Measurements from ENCODE around the gene INAFM2.

INAFM2 gene

DNA sequence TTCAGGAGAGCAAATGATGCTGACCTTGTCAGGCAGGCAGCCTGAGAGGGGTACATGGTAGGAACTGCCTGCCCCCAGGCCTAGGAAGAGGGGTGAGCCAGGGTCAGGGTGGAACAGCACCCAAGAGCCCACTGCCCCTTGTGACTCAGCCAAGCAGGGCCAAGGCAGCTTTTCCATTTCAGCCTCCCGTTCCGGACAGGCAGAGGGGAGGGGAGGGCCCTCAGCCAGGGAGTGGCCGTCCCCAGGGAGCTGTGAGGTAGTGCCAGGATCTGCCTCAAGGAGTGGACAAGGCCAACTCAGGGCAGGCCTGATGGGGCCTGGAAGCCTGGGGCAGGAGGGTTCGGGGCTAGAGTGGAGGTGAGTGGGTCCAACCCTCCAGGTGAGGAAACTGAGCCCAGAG, 35.5 kb upstream of the INAFM2 start:
- no peak for DNase-seq

DNA sequence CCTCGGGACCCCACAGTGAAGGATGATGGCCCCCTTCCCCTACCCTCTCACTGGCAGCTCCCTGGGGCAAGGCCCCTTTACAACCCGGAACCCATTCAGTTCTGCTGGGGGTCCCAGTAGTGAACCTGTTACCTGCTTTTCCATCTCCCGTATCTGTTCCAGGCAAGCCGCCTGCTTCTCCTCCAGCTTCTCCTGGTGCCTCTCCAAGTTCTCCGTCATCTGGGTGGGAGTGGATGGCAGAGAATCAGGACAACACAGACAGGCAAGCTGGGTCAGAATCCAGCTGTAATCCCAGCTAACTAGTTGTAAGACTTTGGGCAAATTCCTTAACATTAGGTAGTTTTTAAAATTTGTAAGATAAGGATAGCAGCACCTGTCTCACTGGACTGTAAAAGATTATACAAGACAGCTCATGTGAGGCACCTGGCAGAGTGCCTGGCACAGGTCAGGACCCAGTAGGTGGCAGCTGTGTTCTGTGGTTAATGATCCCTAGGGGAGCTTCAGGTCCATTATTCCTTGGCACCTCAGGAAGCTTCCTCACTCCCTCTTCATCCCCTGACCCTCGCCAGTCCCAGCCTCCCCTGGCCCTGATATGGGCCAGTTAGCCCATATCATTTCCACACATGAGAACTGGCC, 34.2 kb upstream of the INAFM2 start:
- DNase-seq, result no peak

DNA sequence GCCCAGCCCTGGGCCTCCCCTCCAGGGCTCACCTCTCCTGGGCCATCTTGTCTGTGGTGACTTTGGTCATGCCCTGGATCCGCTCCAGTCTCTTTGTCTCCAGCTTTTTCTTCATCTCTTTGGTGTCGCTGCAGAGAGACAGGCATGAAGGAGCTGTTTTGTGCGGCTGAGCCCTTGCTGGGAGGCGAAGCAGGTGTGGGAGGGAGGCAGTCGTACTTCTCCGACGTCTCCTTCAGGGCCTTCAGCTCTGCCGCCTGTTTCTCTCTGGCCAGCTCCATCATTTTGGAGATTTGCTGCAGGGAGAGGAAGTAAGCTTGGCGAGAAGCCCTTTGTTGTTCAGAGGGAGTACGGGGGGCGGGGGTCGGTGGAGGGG, 33.0 kb upstream of the INAFM2 start:
- DNase-seq, result no peak

DNA sequence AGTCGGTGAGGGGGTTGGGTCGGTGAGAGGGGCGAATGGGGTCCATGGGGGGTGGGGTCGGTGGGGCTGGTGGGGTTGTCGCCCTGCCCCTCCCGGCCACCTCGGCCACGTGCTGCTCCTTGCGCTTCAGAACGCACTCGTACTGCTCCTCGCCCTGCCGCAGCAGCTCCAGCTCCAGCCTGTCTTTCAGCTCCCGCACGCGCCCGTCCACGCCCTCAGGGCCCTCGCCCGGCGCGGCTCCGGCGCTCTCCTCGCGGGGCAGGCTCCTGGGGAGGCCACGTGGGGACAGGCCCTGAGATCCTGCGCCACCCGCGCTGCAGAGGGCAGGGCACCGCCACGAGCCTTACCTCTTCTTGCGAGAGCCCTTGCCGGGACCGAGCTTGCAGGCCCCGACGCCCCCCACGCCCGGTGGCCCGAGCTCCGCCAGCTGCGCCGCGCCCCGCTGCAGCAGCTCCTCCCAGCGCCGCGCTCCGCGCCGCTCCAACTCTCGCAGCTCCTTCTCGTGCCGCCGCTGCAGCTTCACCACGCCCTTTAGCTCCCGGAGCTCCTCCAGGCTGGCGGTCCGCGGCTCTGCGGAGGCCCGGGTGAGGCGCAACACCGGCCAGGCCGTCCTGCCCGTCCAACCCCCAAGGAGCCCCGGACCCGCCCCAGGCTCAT, 32.4 kb upstream of the INAFM2 start:
- no peak for DNase-seq

DNA sequence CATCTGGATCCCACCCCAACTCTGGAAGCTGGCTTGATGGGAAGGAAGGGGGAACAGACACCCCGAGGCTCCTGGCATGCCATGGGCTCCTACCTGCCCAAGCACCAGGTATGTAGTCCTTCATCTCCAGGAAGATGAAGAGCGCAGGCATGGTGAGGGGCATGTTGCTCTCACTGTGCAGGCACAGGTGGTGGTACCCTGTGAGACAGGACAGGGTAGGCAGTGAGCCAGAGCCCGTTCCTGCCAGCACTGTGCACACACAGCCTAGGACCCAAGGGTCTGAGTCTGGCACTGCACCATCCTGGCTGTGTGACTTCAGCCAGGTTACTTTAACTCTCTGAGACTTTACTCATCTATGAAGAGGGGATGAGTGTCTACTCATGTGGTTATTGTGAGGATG, 31.2 kb upstream of the INAFM2 start:
- no peak for DNase-seq

DNA sequence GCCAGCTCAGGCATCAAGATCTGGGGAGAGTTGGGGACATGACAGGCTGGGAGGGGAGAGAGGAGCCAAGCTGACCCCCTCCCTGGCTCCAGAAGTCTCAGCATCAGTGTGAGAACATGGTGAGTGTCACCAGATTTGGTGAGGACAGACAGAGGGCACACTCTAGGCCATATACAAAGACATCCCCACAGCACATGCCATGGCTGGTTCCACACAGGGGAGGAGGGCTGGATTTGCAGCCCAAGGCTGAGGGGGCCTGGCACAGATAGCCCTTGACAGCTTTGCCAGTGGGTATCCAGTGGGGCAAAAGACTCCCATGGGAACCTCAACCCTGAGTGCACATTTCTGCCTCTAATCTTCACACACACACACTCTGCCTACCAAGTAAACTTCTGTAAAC, 30.5 kb upstream of the INAFM2 start:
- no peak for DNase-seq

DNA sequence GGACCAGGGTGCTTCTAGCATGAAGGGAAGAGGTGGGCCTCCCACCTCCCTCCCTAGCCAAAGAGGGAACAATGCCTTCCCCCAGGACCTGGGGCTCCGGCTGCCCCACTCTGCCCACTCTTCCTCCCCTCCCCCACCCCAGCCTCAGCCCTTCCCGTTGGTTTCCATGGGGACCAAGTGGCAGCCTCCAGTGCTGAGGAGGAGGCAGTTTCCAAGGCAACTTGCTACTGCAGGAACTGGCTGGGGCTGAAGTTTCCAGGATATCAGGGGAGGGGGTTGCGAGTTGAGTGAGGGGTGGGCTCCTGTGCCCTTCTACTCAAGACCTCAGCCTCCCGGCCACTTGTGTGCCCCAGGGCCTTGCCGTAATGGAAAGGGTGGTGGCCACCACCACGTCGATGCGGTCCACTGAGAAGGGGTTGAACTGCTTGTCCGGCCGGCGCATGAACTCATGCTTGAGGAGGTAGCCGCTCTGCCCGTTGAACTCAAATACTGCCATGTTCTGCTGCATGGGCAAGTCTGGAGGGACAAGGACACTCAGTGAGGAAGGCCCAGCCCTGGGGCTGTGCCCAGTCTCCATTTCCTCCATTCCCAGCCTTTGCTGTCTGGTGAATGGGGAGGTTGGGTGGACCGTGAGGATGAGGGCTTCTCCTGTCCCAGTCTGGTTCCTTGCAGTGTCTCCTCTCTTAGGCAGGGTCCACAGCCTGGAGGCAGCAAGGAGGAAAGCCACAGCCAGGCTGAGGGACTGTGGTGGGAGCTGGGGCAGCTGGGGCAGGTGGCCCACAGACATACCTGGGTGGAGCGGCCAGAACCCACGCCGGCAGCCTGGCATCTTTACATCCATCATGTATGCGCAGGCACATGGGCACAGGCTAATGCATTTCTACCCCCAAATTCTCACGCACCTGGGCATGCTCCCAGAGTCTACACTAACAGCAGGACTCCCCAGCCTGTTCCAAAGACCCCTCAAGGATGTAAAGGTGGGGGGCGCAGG, 29.3 kb upstream of the INAFM2 start:
- peak in 2 of 4 experiments; percentile 15 to 52 for DNase-seq

DNA sequence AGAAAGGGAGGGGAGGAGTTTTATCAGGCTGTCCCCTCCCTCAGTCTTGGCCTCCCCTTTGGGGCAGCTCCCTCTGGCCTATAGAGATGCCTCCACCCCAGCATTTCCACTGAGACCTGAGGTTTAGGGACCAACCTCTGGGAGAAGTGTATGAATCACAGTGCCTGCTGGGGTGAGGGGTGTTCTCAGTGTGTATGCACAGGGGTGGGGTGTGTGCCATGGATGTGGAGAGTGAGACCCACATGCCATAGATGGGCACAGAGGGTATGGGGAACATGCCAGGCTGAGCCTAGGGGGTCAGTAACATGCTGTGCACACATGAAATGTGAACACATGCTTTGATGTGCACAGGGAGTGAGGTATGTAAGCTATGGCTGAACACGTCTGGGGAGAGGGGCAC, 28.2 kb upstream of the INAFM2 start:
- DNase-seq, result no peak

DNA sequence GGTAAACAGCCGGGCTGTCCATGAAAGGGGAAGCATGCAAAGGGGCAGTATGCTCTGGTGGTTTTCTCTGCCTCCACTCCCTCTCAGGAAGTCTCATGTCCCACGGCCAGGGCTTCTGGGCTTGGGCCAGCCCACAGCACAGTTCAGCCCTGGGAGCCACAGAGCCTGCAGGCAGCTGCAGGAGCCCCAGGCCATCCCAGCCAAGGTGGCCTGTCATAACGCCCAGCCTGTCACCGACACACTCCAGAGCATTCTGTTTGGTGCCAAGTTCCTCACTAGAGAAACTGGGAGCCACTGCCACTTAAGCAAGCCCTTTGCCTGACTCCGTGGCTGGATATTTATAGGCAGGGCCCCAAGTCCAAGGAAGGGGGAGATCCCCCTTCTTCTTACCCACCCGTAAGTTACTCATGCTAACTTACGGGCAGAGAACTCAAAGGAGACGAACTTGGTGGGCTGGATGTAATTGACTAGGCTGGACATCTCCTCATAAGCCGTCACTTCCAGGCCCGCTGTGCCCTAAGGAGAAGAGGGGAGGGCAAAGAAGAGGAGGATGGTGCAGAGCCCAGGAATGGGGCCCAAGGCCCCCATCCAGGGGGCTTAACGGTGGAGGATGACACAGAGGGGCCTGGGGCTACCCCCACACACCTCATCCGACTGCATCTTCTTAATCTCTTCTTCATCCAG, 27.5 kb upstream of the INAFM2 start:
- DNase-seq, result no peak

DNA sequence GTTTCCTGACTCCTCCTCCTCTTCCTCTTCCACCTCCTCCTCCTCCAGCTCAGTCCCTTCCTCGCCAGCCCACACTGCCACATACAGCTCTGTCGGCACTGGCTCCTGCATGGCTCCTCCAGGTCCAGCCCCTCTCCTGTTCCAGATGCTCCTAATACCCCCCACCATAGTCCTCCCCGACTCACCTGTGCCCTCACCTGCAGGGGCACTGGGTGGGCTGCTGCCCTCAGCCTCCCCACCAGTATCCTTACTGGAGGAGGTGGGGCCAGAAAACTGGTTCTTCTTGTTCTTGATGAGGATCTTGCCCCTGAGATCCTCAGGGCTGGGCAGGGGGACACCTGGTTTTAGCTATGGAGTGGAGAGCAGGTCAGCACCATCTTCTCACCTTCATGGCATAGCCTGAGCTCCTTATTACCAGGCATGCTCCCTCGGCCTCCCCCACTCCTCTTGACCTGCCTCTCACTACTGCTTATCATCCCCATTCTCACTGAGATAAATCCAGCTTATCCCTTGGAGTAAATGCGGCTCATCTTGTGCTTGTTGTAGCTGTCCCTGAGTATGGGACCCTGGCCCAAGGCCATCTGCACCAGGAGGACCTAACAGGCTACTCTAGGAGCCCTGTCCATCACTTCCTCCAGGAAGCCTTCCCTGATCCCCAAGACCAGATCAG, 26.8 kb upstream of the INAFM2 start:
- DNase-seq, result no peak

DNA sequence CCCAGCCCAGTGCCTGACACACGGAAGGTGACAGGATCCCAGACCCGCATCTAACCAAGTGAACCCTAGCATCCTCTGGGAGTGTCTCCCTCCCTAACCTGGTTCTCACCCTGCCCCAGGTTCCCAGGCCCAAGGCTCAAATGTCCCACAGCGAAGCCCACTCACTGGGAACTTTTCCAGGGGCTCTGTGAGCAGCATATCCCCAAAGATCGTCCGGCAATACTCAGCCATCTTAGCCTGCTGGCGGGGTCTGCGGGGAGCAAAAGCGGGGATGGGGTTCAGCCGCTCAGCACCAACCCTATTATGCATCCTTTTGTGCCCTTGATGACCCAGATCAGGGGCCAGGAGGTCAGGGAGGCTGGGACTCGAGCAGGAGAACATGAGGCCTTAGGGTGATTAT, 26.1 kb upstream of the INAFM2 start:
- DNase-seq, result no peak

DNA sequence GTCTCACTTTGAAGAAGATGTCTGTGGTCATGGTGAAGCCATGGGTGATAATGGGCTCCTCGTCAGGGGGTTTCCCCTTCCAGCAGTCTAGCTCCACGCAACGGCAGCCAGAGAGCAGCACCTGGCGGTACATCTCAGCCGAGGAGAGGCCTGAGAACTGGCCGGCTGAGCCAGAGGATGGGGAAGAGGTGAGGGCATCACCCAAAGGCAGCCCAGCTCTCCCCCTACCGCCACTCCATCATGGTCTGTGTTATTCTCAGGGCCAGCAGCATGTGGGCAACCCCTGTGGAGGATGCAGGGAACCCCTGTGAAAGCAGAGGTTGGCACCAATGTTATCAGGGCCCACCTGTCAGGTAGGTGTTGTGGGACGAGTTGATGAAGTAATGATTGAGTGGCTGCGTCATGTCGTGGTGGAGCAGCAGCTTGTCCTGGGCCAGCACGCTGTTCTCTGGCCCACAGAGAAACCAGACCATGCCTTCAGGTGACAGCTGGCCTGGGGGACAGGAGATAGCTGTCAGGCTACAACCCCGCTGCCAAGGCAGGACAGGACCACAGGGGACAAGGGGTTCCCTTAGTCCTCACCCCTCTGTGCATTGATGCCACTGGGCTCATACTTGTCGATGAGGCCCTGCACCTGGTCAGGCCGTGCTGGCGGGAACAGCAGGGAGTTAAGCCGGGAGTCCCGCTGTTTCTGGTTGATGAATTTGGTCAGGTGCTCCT, 25.1 kb upstream of the INAFM2 start:
- no peak for DNase-seq

DNA sequence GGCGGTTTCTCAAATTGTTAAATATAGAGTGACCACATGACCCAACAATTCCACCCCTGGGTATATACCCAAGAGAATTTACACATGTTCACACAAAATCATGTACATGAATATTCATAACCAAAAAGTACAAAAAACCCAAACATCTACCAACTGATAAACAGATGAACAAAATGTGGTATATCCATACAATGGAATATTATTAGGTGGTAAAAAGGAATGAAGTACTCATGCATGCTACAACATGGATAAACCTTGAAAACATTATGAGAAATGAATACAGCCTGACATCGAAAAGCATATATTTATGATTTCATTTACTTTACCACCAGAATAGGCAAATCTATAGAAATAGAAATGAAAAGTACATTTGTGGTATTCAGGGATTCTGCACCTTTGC, 23.1 kb upstream of the INAFM2 start:
- no peak for DNase-seq

DNA sequence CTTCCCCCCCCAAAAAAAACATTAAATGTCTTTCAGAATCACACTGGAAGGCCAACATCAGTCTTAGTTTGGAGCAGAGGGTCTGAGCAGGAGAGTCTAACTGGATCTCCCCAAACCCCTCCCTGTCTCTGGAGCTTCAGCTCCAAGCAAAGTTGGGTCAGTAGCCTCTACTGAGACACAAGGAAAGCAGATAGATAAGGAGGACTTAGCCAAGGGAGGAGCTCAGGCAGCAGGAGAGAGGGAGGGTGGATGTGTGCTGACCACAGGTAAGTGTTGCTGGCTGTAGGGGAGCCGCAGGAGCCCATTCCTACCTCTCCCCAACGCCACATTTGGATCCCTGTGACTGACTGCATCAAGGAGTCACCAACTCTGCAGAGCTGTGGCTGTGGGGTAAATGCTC, 22.7 kb upstream of the INAFM2 start:
- DNase-seq, result no peak

DNA sequence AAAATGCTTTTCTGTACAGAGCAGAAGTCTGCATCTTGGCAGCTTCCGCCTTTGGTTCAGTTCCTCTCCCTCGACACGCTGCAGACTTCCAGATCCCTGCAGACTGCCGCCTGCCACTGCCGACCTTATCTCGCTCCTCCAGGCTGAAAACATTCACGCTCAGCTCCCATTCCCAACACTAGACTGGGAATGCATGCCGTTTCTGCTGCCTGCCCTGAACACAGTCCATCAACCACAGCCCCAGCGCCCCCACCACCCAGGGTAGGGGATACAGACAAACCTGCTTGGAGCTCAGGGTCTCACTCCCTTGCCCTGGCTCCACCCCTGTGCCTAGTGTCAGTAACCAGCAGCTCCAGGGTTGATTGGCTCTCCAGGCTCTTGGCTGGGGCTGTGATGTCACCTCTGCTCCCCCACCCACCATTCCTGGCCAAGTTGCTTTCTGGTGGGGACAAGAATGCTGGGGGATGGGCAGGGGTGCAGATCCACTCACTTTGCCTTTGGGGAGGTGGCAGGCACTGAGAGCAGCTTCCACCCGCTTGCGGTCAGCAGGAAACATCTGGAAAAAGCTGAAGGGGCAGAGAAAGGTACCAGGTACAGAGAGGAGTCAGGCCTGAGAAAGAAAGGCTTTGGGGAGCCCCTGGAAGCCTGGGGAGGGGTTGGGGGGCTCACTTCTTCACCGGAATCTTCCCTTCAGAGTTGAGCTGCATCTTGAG, 21.9 kb upstream of the INAFM2 start:
- DNase-seq, result peak in 3 of 4 experiments; percentile 42 to 60 (median 56)

DNA sequence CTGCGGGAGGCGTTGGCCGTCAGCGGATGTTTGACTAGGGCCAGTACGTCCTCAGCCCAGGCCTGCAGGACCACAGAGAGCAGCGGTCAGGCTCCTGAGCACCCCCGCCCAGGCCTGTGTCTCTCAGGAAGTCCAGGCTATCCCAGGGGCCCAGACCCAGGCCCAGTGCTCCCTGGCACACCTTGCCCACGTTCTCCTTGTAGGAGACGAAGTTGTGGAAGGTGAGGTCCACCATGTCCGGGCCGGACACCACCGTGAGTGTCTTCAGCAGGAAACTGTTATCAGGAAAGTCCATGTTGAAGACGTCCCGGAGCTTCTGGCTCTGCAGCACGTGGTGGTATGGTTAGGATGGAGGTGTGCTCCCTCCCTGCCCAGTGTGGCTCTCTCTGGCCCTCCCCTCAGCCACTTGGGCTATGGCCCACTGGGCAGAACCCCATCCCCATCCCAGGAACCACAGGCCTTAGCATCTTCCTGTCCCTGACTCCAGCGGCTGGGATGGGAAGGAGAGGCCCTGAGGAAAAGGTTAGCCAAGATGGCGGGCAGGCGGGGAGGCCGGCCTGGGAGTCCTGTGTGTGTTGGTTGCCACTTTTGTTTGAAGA, 21.1 kb upstream of the INAFM2 start:
- no peak for DNase-seq

DNA sequence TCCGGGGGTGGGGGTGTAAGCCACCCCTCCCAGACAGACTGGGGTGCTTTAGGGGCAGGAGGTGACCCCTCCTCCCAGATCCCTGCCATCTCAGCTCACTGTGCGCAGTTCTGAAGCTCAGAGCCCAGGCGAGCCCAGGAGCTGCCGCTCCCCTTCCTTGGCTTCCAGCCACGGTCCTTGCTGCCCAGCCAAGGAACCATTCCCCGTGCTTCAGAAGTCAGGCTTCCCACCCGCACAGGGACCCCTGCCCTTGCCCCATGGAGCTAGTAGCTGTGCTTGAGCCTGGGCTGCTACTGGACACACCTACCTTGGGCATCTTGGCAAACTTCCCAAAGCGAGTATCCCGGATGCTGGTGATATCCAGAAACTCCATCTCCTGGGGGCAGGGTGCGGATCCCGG, 20.5 kb upstream of the INAFM2 start:
- no peak for DNase-seq

DNA sequence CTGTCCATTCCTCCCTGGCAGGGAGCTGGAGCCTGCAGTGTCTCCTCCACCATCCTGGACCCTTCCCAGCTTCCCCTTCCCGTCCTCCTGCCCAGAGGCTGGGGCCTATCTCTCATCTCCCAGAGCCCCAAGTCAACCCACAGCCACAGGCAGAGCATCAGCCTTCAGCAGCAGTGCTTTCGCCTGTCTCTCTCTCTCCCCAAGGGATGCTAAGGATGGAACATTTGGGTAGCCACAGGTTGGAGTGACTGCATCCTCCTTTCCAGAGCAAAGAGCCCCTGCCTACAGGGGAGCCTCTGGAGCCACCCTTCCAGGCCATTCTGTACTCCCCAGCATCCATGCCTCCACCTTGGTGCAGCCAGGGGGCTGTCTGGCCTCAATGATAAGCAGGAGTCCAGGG, 19.9 kb upstream of the INAFM2 start:
- DNase-seq, result no peak

DNA sequence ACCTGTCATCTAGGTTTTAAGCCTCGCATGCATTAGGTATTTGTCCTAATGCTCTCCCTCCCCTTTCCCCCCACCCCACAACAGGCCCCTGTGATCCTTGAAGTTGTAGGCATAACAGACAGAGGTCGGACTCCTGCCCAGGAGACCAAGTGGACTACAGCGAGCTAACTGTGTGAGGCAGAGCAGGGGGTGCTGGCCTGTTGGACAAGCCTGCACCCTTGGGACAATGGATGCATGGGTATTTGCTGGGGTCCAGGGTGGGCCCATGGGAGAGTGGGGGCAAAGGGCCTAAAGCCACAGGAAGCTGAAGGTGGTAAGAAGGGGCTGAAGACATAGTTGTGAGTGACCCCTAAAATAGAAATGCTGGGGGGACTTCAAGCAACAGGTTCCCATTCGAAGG, 18.2 kb upstream of the INAFM2 start:
- DNase-seq, result no peak

DNA sequence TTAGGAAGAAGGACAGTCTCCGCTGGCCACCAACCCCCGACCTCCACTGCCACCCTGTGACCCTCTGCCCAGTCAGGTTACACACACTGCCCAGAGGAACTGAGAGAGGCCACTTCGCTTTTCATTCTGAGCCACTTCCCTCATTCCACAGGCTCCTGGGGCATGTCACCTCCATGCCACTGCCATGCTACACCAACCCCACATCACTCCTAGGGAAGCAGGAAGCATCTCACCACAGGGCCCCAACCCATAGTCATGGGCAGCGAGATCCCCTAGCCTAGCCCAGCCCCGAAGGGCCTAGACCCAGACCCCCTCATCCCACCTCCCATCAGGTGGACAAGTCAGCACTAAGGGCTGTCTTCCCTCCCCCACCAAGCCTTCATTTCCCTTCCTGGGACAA, 17.1 kb upstream of the INAFM2 start:
- DNase-seq, result peak; percentile 64 to 70 (median 69)

DNA sequence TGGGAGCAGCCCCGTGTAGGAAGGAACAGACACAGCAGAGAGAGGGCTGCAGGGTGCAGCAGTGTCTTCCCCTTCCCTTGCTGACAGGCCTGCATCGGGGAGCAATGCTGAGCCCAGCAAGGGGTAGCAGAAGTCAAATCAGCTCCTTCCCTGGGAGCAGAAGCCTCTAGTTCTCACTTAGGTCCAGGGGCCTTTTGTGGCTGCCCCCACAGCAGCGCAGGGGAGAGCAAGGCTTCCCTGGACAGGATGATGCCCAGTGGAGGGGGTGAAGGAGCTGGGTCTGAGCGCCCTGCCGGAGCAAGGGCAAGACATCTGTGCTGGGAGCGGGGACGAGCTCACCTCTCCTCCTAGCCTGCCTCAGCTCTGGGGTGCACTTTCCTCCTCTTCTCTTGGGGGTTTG, 16.6 kb upstream of the INAFM2 start:
- peak in 3 of 4 experiments; percentile 41 to 60 (median 53) for DNase-seq

Data from suppressor macrophage (primary cell).